ENCODE data around the gene CAB39. TPM values are rescaled to one million over a fixed set of nuclear protein-coding genes. Genes with fewer than 3 reads are reported as not detected.

CAB39 gene
- total and polyA plus RNA-seq, 2 of the 8 experiments (the other 6 are each of a cell fraction or from before 2014, with no cell fraction given): 16.4 to 50.5 TPM

DNA sequence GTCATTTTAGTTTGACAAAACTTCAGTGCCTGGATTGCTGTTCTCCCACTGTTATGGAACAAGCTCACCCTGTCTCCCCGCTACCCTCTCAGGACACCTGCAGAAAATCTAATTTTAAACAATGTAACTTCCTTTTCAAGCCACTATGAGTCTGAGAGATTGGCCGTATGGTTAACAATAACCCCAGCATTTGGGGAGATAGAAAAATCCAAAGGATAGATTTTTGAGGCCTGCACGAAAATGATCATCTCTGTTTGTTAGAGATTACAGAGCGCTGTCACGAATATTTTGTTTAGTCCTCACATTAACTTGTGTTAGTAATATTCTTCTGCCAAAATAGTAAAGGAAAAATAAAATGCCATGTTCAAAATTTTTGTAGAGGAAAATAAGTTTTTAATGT is 24.7 kb downstream of the CAB39 start:
- Histone ChIP-seq H3K27ac (ENCODE audit: low read depth, low read length) (no peak overlapping the region), H4K20me1 (replicated peaks in 1 of 2; ENCODE audit: control insufficient read depth in 1 of 2, insufficient read depth in 2 of 2, low read length in 2 of 2) (peaks cover 0 to 3% of the 10 kb centered on the region in 2 experiments), H3K56ac (replicated peaks; ENCODE audit: insufficient read length, low read depth, low read length) (no peak overlapping the region), H2BK15ac (ENCODE audit: low read length) (no peak overlapping the region), H3K4me3 (ENCODE audit: extremely low read depth in 1 of 4, insufficient read depth in 2 of 4, low read depth in 3 of 4, low read length in 4 of 4) (no peak overlapping the region), H3K27me3 (replicated peaks in 1 of 4; ENCODE audit: control insufficient read depth in 3 of 4, extremely low read depth in 1 of 4, insufficient read depth in 3 of 4, low read length in 3 of 4) (no peaks in the 10 kb centered on the region), H2BK12ac (ENCODE audit: low read depth, low read length) (no peak overlapping the region), H2BK20ac (ENCODE audit: low read length) (no peak overlapping the region), H3K14ac (ENCODE audit: insufficient read length) (no peak overlapping the region), H2BK120ac (replicated peaks; ENCODE audit: low read depth, low read length) (no peak overlapping the region), H3K9ac (replicated peaks in 1 of 4; ENCODE audit: extremely low read depth in 1 of 4, low read depth in 3 of 4, low read length in 3 of 4) (no peak overlapping the region), H2AFZ (ENCODE audit: low read length) (no peak overlapping the region), H4K5ac (ENCODE audit: insufficient read length, low read depth, low read length) (no peak overlapping the region), H4K8ac (ENCODE audit: extremely low read depth, insufficient read depth, low read length) (no peak overlapping the region), H3K4ac (replicated peaks; ENCODE audit: insufficient read length, low read depth, low read length) (no peak overlapping the region), H3K4me2 (ENCODE audit: insufficient read depth in 1 of 2, low read depth in 2 of 2, low read length in 2 of 2) (no peak overlapping the region), H3K18ac (ENCODE audit: extremely low read depth, low read length) (no peak overlapping the region), H3K23me2 (ENCODE audit: low read depth, low read length) (no peaks in the 10 kb centered on the region), H3K9me3 (ENCODE audit: insufficient read depth in 2 of 2, low read depth in 1 of 2, low read length in 1 of 2) (no peaks in the 10 kb centered on the region), H4K91ac (replicated peaks; ENCODE audit: insufficient read length, low read length) (no peak overlapping the region), H2BK5ac (ENCODE audit: low read depth, low read length) (no peak overlapping the region), H3K4me1 (replicated peaks in 1 of 4; ENCODE audit: control insufficient read depth in 3 of 4, insufficient read depth in 4 of 4, low read length in 3 of 4) (peaks cover 0 to 5% (median 3%) of the 10 kb centered on the region in 4 experiments; a peak in 3 of 7 replicates), H3K79me1 (ENCODE audit: low read depth, low read length) (peaks cover 7% of the 10 kb centered on the region), H3K79me2 (ENCODE audit: control insufficient read depth in 1 of 2, insufficient read depth in 2 of 2, low read length in 2 of 2) (peaks cover 4 to 90% of the 10 kb centered on the region in 2 experiments), H2AK5ac (ENCODE audit: low read depth, low read length) (no peak overlapping the region), H3K36me3 (ENCODE audit: control insufficient read depth in 2 of 4, insufficient read depth in 4 of 4, low read length in 3 of 4) (no peaks in the 10 kb centered on the region), H3K23ac (ENCODE audit: insufficient read length) (no peak overlapping the region)
- POLR2A ChIA-PET (ENCODE audit: partially characterized antibody): interaction anchor here (1.0 kb wide), 1 partner anchor 23 kb away, joined by 3 read pairs; no protein-coding TSS in a partner anchor
- CTCF ChIA-PET (ENCODE audit: partially characterized antibody): interaction anchor here (1.1 kb wide), 1 partner anchor 30 kb away, joined by 3 read pairs; no protein-coding TSS in a partner anchor
- DNase-seq (ENCODE audit: low read depth in 1 of 2, low spot score in 2 of 2): no peak
- 82% methylated on average over 5 of the region's 5 CpGs; no CpG with 5 or more reads in 1 of the 2 experiments for WGBS, 2 experiments (ENCODE audit: extremely low coverage in 1 of 2, insufficient coverage in 1 of 2, insufficient read length in 1 of 2, insufficient replicate concordance in 2 of 2, low coverage in 1 of 2, low lambda C conversion rate in 2 of 2, missing lambda C conversion rate in 1 of 2)
- no peak for FAIRE-seq
- TF ChIP-seq CTBP2 (IDR thresholded peaks at IDR 0.05; ENCODE audit: borderline replicate concordance, insufficient read depth, insufficient read length, low read length) (no peak), SIN3A (conservative IDR thresholded peaks at IDR 0.05 in 1 of 2, IDR thresholded peaks at IDR 0.05 in 1 of 2; ENCODE audit: low read depth in 1 of 2, low read length in 2 of 2) (no peak), TBP (IDR thresholded peaks at IDR 0.05; ENCODE audit: low read depth, low read length) (no peak), RBBP5 (IDR thresholded peaks at IDR 0.05; ENCODE audit: borderline replicate concordance, low read depth, low read length) (no peak), TCF12 (IDR thresholded peaks at IDR 0.05; ENCODE audit: low read depth, low read length) (no peak), HDAC6 (IDR thresholded peaks at IDR 0.05; ENCODE audit: low read depth, low read length) (no peak), EGR1 (IDR thresholded peaks at IDR 0.05; ENCODE audit: borderline replicate concordance, low read depth, low read length) (no peak), EP300 (IDR thresholded peaks at IDR 0.05; ENCODE audit: borderline replicate concordance in 1 of 2, low read depth in 2 of 2, low read length in 2 of 2) (no peak), BACH1 (IDR thresholded peaks at IDR 0.05; ENCODE audit: low read length) (no peak), BRCA1 (IDR thresholded peaks at IDR 0.05; ENCODE audit: low read depth, low read length) (no peak), CBX8 (IDR thresholded peaks at IDR 0.05; ENCODE audit: borderline replicate concordance, low read depth, low read length) (no peak), TAF1 (IDR thresholded peaks at IDR 0.05; ENCODE audit: low read depth, low read length) (no peak), FOSL1 (IDR thresholded peaks at IDR 0.05; ENCODE audit: insufficient read depth, low read depth, low read length) (no peak)
- TF ChIP-seq, protein P1, sequence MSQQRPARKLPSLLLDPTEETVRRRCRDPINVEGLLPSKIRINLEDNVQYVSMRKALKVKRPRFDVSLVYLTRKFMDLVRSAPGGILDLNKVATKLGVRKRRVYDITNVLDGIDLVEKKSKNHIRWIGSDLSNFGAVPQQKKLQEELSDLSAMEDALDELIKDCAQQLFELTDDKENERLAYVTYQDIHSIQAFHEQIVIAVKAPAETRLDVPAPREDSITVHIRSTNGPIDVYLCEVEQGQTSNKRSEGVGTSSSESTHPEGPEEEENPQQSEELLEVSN (IDR thresholded peaks at IDR 0.05): no peak

Data from H1 (cell line).